GM23338 (cell line): Measurements from ENCODE around the gene AP4B1. TPM values are rescaled to one million over a fixed set of nuclear protein-coding genes. Genes with fewer than 3 reads are reported as not detected.

Experiments
- ATAC-seq: fragments of 200-7000 bp; cut with Tn5 transposase; 3 replicates; pipeline ENCODE4 v1.9.1; 2020
- DNase-seq: peaks from one replicate; pipeline ENCODE4 v3.0.0-alpha.2; 2015; ENCODE audit warnings: low spot score
- H2AFZ ChIP-seq: fragments of 200-600 bp; sonication (generic); 2 replicates; pipeline ENCODE4 v1.8.0; 2016; ENCODE audit warnings: antibody characterized with exemption, mild to moderate bottlenecking, moderate library complexity
- H3F3A ChIP-seq: fragments of 200-600 bp; sonication (generic); replicated peaks from 2 replicates; pipeline ENCODE4 v1.8.0; 2017; ENCODE audit warnings: antibody characterized with exemption, mixed run types, low read depth
- H3K27ac ChIP-seq: fragments of 200-600 bp; sonication (generic); 2 replicates; pipeline ENCODE4 v1.6.1; 2016; ENCODE audit warnings: low read depth
- H3K27me3 ChIP-seq: fragments of 200-600 bp; sonication (generic); 2 replicates; pipeline ENCODE4 v1.8.0; 2016; ENCODE audit warnings: mild to moderate bottlenecking, mixed run types, moderate library complexity; ENCODE audit not compliant: insufficient read depth
- H3K36me3 ChIP-seq: fragments of 200-600 bp; sonication (generic); 2 replicates; pipeline ENCODE4 v1.8.0; 2016; ENCODE audit warnings: mild to moderate bottlenecking; ENCODE audit not compliant: insufficient read depth
- H3K4me1 ChIP-seq: fragments of 200-600 bp; sonication (generic); 2 replicates; pipeline ENCODE4 v1.8.0; 2016; ENCODE audit warnings: mild to moderate bottlenecking, moderate library complexity; ENCODE audit not compliant: insufficient read depth
- H3K4me2 ChIP-seq: fragments of 200-600 bp; sonication (generic); 2 replicates; pipeline ENCODE4 v1.7.1; 2017; ENCODE audit warnings: mixed run types
- H3K4me3 ChIP-seq: fragments of 200-600 bp; sonication (generic); 2 replicates; pipeline ENCODE4 v1.6.1; 2016; ENCODE audit warnings: mixed run types
- H3K79me2 ChIP-seq: fragments of 200-600 bp; sonication (generic); replicated peaks from 2 replicates; pipeline ENCODE4 v1.8.0; 2017; ENCODE audit warnings: mild to moderate bottlenecking; ENCODE audit not compliant: insufficient read depth
- H3K9me2 ChIP-seq: fragments of 200-600 bp; sonication (generic); 2 replicates; pipeline ENCODE4 v1.8.0; 2017; ENCODE audit not compliant: insufficient read depth
- H4K20me1 ChIP-seq: fragments of 200-600 bp; sonication (generic); replicated peaks from 2 replicates; pipeline ENCODE4 v1.8.0; 2017; ENCODE audit warnings: mild to moderate bottlenecking; ENCODE audit not compliant: insufficient read depth
- H3K27ac Mint-ChIP-seq: 2 replicates; pipeline ENCODE4 v1.8.0; 2020; ENCODE audit warnings: inconsistent platforms, mild to moderate bottlenecking, moderate library complexity, mixed read lengths
- H3K27me3 Mint-ChIP-seq: 3 replicates; pipeline ENCODE4 v1.8.0; 2022; ENCODE audit warnings: low read depth, mild to moderate bottlenecking, moderate library complexity, mixed read lengths, inconsistent platforms; ENCODE audit not compliant: insufficient read depth, poor library complexity
- H3K36me3 Mint-ChIP-seq: 3 replicates; pipeline ENCODE4 v1.8.0; 2021; ENCODE audit warnings: low read depth, mild to moderate bottlenecking, inconsistent platforms, moderate library complexity, mixed read lengths
- H3K4me1 Mint-ChIP-seq: 3 replicates; pipeline ENCODE4 v1.8.0; 2020; ENCODE audit warnings: mild to moderate bottlenecking, inconsistent platforms, mixed read lengths
- H3K4me3 Mint-ChIP-seq: 3 replicates; pipeline ENCODE4 v1.8.0; 2021; ENCODE audit warnings: moderate library complexity, mild to moderate bottlenecking, inconsistent platforms, mixed read lengths
- H3K9me3 Mint-ChIP-seq: 3 replicates; pipeline ENCODE4 v1.8.0; 2020; ENCODE audit warnings: moderate library complexity, mild to moderate bottlenecking, inconsistent platforms, mixed read lengths
- CTCF ChIP-seq, 2 experiments: fragments of 200-600 bp in 1 of 2; sonication (generic) in 1 of 2; conservative IDR thresholded peaks; 2 replicates each; pipeline versions ENCODE4 v1.5.1 to v1.6.1; 2016 to 2017; ENCODE audit warnings: antibody characterized with exemption in 2 of 2, low read depth in 2 of 2, mild to moderate bottlenecking in 2 of 2, moderate library complexity in 1 of 2
- ETS1 ChIP-seq: IDR thresholded peaks from 2 replicates; pipeline ENCODE4 v1.6.1; 2016; ENCODE audit warnings: antibody characterized with exemption
- EZH2 ChIP-seq: fragments of 200-600 bp; sonication (generic); IDR thresholded peaks from one replicate; pipeline ENCODE4 v1.8.0; 2017; ENCODE audit warnings: antibody characterized with exemption, mild to moderate bottlenecking, low read depth; ENCODE audit not compliant: unreplicated experiment
- EZH2phosphoT487 ChIP-seq: fragments of 200-600 bp; sonication (generic); IDR thresholded peaks from one replicate; pipeline ENCODE4 v1.8.1; 2018; ENCODE audit warnings: antibody characterized with exemption; ENCODE audit not compliant: unreplicated experiment
- JUNB ChIP-seq: IDR thresholded peaks from one replicate; pipeline ENCODE4 v1.6.1; 2016; ENCODE audit warnings: antibody characterized with exemption; ENCODE audit not compliant: unreplicated experiment
- NANOG ChIP-seq: IDR thresholded peaks from 2 replicates; pipeline ENCODE4 v1.6.1; 2016; ENCODE audit warnings: antibody characterized with exemption, borderline replicate concordance
- REST ChIP-seq: IDR thresholded peaks from one replicate; pipeline ENCODE4 v1.6.1; 2018; ENCODE audit warnings: antibody characterized with exemption; ENCODE audit not compliant: unreplicated experiment
- STAT1 ChIP-seq: IDR thresholded peaks from one replicate; pipeline ENCODE4 v1.6.1; 2016; ENCODE audit warnings: antibody characterized with exemption; ENCODE audit not compliant: unreplicated experiment
- ZNF114 ChIP-seq: fragments of 250-450 bp; sonication (Bioruptor Pico); IDR thresholded peaks from 2 replicates; pipeline ENCODE4 v1.5.0; 2020; ENCODE audit warnings: mild to moderate bottlenecking, moderate library complexity
- polyA plus RNA-seq: library from polyadenylated mRNA; unstranded; fragments of >200 nt; fragmentation: Nextera tagmentation; extraction: Ambion mirVana; gene quantifications from 2 replicates; pipeline ENCODE4 v1.2.1, GENCODE V29; 2016
- total RNA-seq: library from RNA; depleted of rRNA; stranded (reverse); fragments of >200 nt; shearing (Covaris generic); gene quantifications from 2 replicates; pipeline ENCODE4 v1.2.3, GENCODE V29; 2014

The AP4B1 gene
- total and polyA plus RNA-seq, 2 experiments from 2014 or later: 7.5 to 13.4 TPM

- TF ChIP-seq CTCF (conservative IDR thresholded peaks at IDR 0.05; ENCODE audit: low read depth in 2 of 2) (no peak), JUNB (no peak), NANOG (no peak), EZH2phosphoT487 (no peak), ZNF114 (no peak)
Measured at GRCh38 chr1:113916974-113917373, 12.4 kb upstream of the AP4B1 start (continued).

GRCh38 chr1:113913887-113914664 is 9.5 kb upstream of the AP4B1 start:
- peak overlapping the region; percentile 16; the same call in 1 of the 2 replicates for H3K27ac Mint-ChIP-seq
- Histone ChIP-seq H3K4me3 (no peak overlapping the region), H2AFZ (no peak overlapping the region), H3K27ac (no peak overlapping the region), H3K27me3 (no peaks in the 10 kb centered on the region), H3K9me2 (peaks cover 3% of the 10 kb centered on the region; the same call in 1 of the 2 replicates), H3F3A (no peaks in the 10 kb centered on the region), H3K36me3 (peaks cover 12% of the 10 kb centered on the region), H3K79me2 (no peaks in the 10 kb centered on the region), H3K4me1 (no peaks in the 10 kb centered on the region), H4K20me1 (no peaks in the 10 kb centered on the region; the same call in 1 of the 2 replicates), H3K4me2 (no peak overlapping the region)
- H3K27me3 Mint-ChIP-seq: no peaks in the 10 kb centered on the region
- TF ChIP-seq EZH2phosphoT487: no peak
- no peak for TF ChIP-seq ETS1
- TF ChIP-seq EZH2: no peak
- no peak for TF ChIP-seq REST
- no peak for TF ChIP-seq NANOG
- TF ChIP-seq JUNB: no peak
- no peak for TF ChIP-seq STAT1
- H3K9me3 Mint-ChIP-seq: no peaks in the 10 kb centered on the region
- peaks cover 10% of the 10 kb centered on the region; the same call in 2 of the 3 replicates for H3K36me3 Mint-ChIP-seq
- H3K4me3 Mint-ChIP-seq: no peak overlapping the region
- peaks cover 3% of the 10 kb centered on the region; the same call in 1 of the 3 replicates for H3K4me1 Mint-ChIP-seq
- ATAC-seq (no peak; the same call in 2 of the 3 replicates), DNase-seq (no peak)
